IMR-90 (cell line): Measurements from ENCODE around the gene SCAND1. TPM values are rescaled to one million over a fixed set of nuclear protein-coding genes. Genes with fewer than 3 reads are reported as not detected.

ENCODE experiments used
- ATAC-seq: fragments of 200-7000 bp; cut with Tn5 transposase; 2 replicates; pipeline ENCODE4 v1.9.1; 2020; ENCODE audit warnings: low read depth, mild to moderate bottlenecking, moderate library complexity
- BruUV-seq: library from RNA; stranded (reverse); fragments of 400-500 nt; replicated peaks from 2 replicates; lab custom pipeline; 2021; lab: Mats Ljungman, UMichigan
- CTCF ChIA-PET: fragments of 300-600 bp; formaldehyde crosslinking; extraction: SDS; loops from one replicate; lab custom pipeline; 2021; ENCODE audit warnings: antibody characterized with exemption; lab: Yijun Ruan, JAX
- POLR2A ChIA-PET: fragments of 300-600 bp; sonication (Branson Sonifier 250); formaldehyde crosslinking; loops from one replicate; lab custom pipeline; 2022; ENCODE audit warnings: antibody characterized with exemption; ENCODE audit not compliant: unreplicated experiment; lab: Charles Lee
- DNase-seq: peaks from one replicate; pipeline ENCODE4 v3.0.0; 2013
- H2AFZ ChIP-seq: replicated peaks from 2 replicates; pipeline ENCODE3; 2013; ENCODE audit warnings: low read length, mild to moderate bottlenecking; ENCODE audit not compliant: poor library complexity
- H2AK5ac ChIP-seq: 2 replicates; pipeline ENCODE4 v1.6.1; 2013; ENCODE audit warnings: low read depth, low read length, inconsistent platforms
- H2AK9ac ChIP-seq: replicated peaks from 2 replicates; pipeline ENCODE3; 2013; ENCODE audit warnings: mild to moderate bottlenecking, low read depth, low read length, moderate library complexity; ENCODE audit not compliant: poor library complexity
- H2BK120ac ChIP-seq: 2 replicates; pipeline ENCODE4 v1.6.1; 2013; ENCODE audit warnings: low read depth, low read length, inconsistent platforms
- H2BK15ac ChIP-seq: 3 replicates; pipeline ENCODE4 v1.6.1; 2013; ENCODE audit warnings: low read depth, low read length, inconsistent platforms
- H2BK20ac ChIP-seq: 2 replicates; pipeline ENCODE4 v1.6.1; 2013; ENCODE audit warnings: low read depth, mild to moderate bottlenecking, inconsistent platforms, low read length, moderate library complexity
- H2BK5ac ChIP-seq: 2 replicates; pipeline ENCODE4 v1.6.1; 2013; ENCODE audit warnings: mild to moderate bottlenecking, low read depth, low read length, inconsistent platforms; ENCODE audit not compliant: poor library complexity, severe bottlenecking
- H3K14ac ChIP-seq: replicated peaks from 2 replicates; pipeline ENCODE4 v1.6.1; 2013; ENCODE audit warnings: low read depth, low read length, inconsistent platforms
- H3K18ac ChIP-seq: 2 replicates; pipeline ENCODE4 v1.6.1; 2013; ENCODE audit warnings: low read depth, low read length, control low read depth
- H3K23ac ChIP-seq: 2 replicates; pipeline ENCODE4 v1.6.1; 2013; ENCODE audit warnings: low read depth, low read length, inconsistent platforms
- H3K27ac ChIP-seq: 2 replicates; pipeline ENCODE4 v1.5.1; 2013; ENCODE audit warnings: mild to moderate bottlenecking, control low read depth, low read length; ENCODE audit not compliant: insufficient read depth
- H3K27me3 ChIP-seq: 2 replicates; pipeline ENCODE4 v1.6.1; 2013; ENCODE audit warnings: low read length; ENCODE audit not compliant: control insufficient read depth, insufficient read depth
- H3K36me3 ChIP-seq: 2 replicates; pipeline ENCODE4 v1.6.1; 2013; ENCODE audit warnings: low read length, mixed read lengths; ENCODE audit not compliant: control insufficient read depth, insufficient read depth
- H3K4ac ChIP-seq: 2 replicates; pipeline ENCODE4 v1.6.1; 2013; ENCODE audit warnings: low read depth, low read length, inconsistent platforms
- H3K4me1 ChIP-seq: 2 replicates; pipeline ENCODE4 v1.6.1; 2013; ENCODE audit warnings: low read length, mixed read lengths; ENCODE audit not compliant: control insufficient read depth, insufficient read depth
- H3K4me2 ChIP-seq: 2 replicates; pipeline ENCODE4 v1.6.1; 2013; ENCODE audit warnings: low read depth, mild to moderate bottlenecking, control low read depth, low read length, moderate library complexity
- H3K4me3 ChIP-seq: 2 replicates; pipeline ENCODE4 v1.5.1; 2013; ENCODE audit warnings: low read depth, mild to moderate bottlenecking, control low read depth, low read length, moderate library complexity; ENCODE audit not compliant: insufficient read depth
- H3K56ac ChIP-seq: 2 replicates; pipeline ENCODE4 v1.6.1; 2013; ENCODE audit warnings: low read length, inconsistent platforms; ENCODE audit not compliant: insufficient read depth; ENCODE audit errors: extremely low read depth
- H3K79me1 ChIP-seq, 2 experiments: 2 replicates each; pipeline ENCODE4 v1.6.1; 2013; ENCODE audit warnings: low read length in 2 of 2, inconsistent platforms in 1 of 2, low read depth in 1 of 2
- H3K9ac ChIP-seq: 2 replicates; pipeline ENCODE4 v1.6.1; 2013; ENCODE audit warnings: low read depth, low read length, control low read depth
- H3K9me1 ChIP-seq: 2 replicates; pipeline ENCODE4 v1.6.1; 2013; ENCODE audit warnings: low read length, inconsistent platforms; ENCODE audit not compliant: insufficient read depth
- H3K9me3 ChIP-seq: 2 replicates; pipeline ENCODE4 v1.6.1; 2013; ENCODE audit warnings: low read length; ENCODE audit not compliant: control insufficient read depth, insufficient read depth
- H4K20me1 ChIP-seq: 2 replicates; pipeline ENCODE4 v1.6.1; 2013; ENCODE audit warnings: low read length, inconsistent platforms; ENCODE audit not compliant: insufficient read depth
- H4K5ac ChIP-seq: 2 replicates; pipeline ENCODE4 v1.6.1; 2013; ENCODE audit warnings: mild to moderate bottlenecking, low read depth, low read length, control low read depth
- H4K8ac ChIP-seq, 2 experiments: 2 replicates each; pipeline ENCODE4 v1.6.1; 2013; ENCODE audit warnings: low read depth in 2 of 2, low read length in 2 of 2, control low read depth in 1 of 2, inconsistent platforms in 1 of 2
- H4K91ac ChIP-seq: 2 replicates; pipeline ENCODE4 v1.6.1; 2013; ENCODE audit warnings: low read depth, low read length, inconsistent platforms; ENCODE audit not compliant: insufficient read depth
- CHD1 ChIP-seq: IDR thresholded peaks from 2 replicates; pipeline ENCODE4 v1.6.1; 2012; ENCODE audit warnings: low read depth, low read length, improper control_type of control experiment
- CTCF ChIP-seq: conservative IDR thresholded peaks from 2 replicates; pipeline ENCODE4 v1.5.1; 2012; ENCODE audit warnings: mild to moderate bottlenecking, low read depth, low read length, improper control_type of control experiment
- MAZ ChIP-seq: IDR thresholded peaks from 2 replicates; pipeline ENCODE4 v1.6.1; 2012; ENCODE audit warnings: low read depth, mild to moderate bottlenecking, low read length, improper control_type of control experiment, moderate library complexity, borderline replicate concordance
- MXI1 ChIP-seq: IDR thresholded peaks from 2 replicates; pipeline ENCODE4 v1.6.1; 2012; ENCODE audit warnings: low read depth, mild to moderate bottlenecking, low read length, moderate library complexity, borderline replicate concordance
- POLR2A ChIP-seq: IDR thresholded peaks from 2 replicates; pipeline ENCODE4 v1.6.1; 2012; ENCODE audit warnings: mild to moderate bottlenecking, low read depth, low read length
- RCOR1 ChIP-seq: IDR thresholded peaks from 2 replicates; pipeline ENCODE4 v1.6.1; 2012; ENCODE audit warnings: mild to moderate bottlenecking, low read length, improper control_type of control experiment; ENCODE audit not compliant: insufficient replicate concordance
- USF2 ChIP-seq: fragments of 150-350 bp; IDR thresholded peaks from 2 replicates; pipeline ENCODE4 v1.6.1; 2017; ENCODE audit warnings: mild to moderate bottlenecking, antibody characterized with exemption, low read length, low read depth
- WGBS, 2 experiments: methylation state at CpG; one replicate each; pipeline versions ENCODE4 v1.1.5 to v1.1.7; 2013; ENCODE audit warnings: missing lambda C conversion rate in 2 of 2; ENCODE audit not compliant: insufficient read length in 1 of 2; ENCODE audit errors: extremely low coverage in 2 of 2; 5-methylcytosine and 5-hydroxymethylcytosine counted together
- dilution Hi-C: fragments of 300-500 bp; cut with HindIII; formaldehyde crosslinking; loops from one replicate; pipeline ENCODE4 v1.14.3; 2018; ENCODE audit warnings: low sequenced_read_pairs; ENCODE audit not compliant: unreplicated experiment
- in situ Hi-C: fragments of 300-500 bp; cut with MboI; formaldehyde crosslinking; loops from 3 replicates; pipeline ENCODE4 v1.14.3; 2019; ENCODE audit warnings: low sequenced_read_pairs, inconsistent platforms, mixed read lengths
- intact Hi-C: fragments of 100-400 bp; cut with micrococcal nuclease; formaldehyde crosslinking; loops from 2 replicates; pipeline ENCODE4 v1.10.0; 2022
- polyA plus RNA-seq, 3 experiments: library from polyadenylated mRNA; depleted of rRNA; stranded (reverse); fragments of >200 nt; gene quantifications; 2 replicates each; pipeline ENCODE4 v1.2.3, GENCODE V29; 2012; ENCODE audit warnings: low replicate concordance in 1 of 3
- total RNA-seq: library from RNA; depleted of rRNA; stranded (reverse); fragments of >200 nt; gene quantifications from 2 replicates; pipeline ENCODE4 v1.2.3, GENCODE V29; 2012

Gene SCAND1
- total and polyA plus RNA-seq, 2 of the 4 experiments (the other 2 are of a cell fraction), result 7.5 to 26.8 TPM

GRCh38 chr20:35972462-35972861, 18.2 kb upstream of the SCAND1 start:
- Histone ChIP-seq H3K9ac (no peak overlapping the region), H3K23ac (no peak overlapping the region), H4K91ac (no peak overlapping the region), H2AFZ (no peak overlapping the region), H2BK20ac (no peak overlapping the region), H3K14ac (no peak overlapping the region), H3K4me2 (no peak overlapping the region), H3K27ac (no peak overlapping the region), H4K8ac (no peak overlapping the region), H3K79me1 (no peaks in the 10 kb centered on the region), H3K4me3 (no peak overlapping the region), H3K27me3 (peaks cover 16% of the 10 kb centered on the region), H4K20me1 (no peaks in the 10 kb centered on the region), H3K9me1 (no peaks in the 10 kb centered on the region; the same call in 1 of the 2 replicates), H2BK5ac (no peak overlapping the region), H2AK5ac (no peak overlapping the region), H3K56ac (no peak overlapping the region), H2BK120ac (no peak overlapping the region), H2BK15ac (no peak overlapping the region), H4K5ac (no peak overlapping the region), H3K18ac (no peak overlapping the region), H3K4me1 (no peaks in the 10 kb centered on the region), H2AK9ac (no peak overlapping the region), H3K36me3 (no peaks in the 10 kb centered on the region), H3K4ac (no peak overlapping the region), H3K9me3 (peaks cover 5% of the 10 kb centered on the region; the same call in 1 of the 2 replicates)
- no TSS peak for BruUV-seq
- DNase-seq (no peak), ATAC-seq (no peak)
- ChIA-PET POLR2A (no interaction called here), CTCF (no interaction called here)
- dilution Hi-C loops (no loop called here), in situ Hi-C loops (no loop called here), intact Hi-C loops (no loop called here)
- WGBS, 2 experiments, result 73% methylated on average over 2 of the region's 4 CpGs; no CpG with 5 or more reads in 1 of the 2 experiments
- TF ChIP-seq CTCF, result no peak
- TF ChIP-seq CHD1, result no peak
- TF ChIP-seq MXI1, result no peak
- no peak for TF ChIP-seq RCOR1
- no peak for TF ChIP-seq USF2
- no peak for TF ChIP-seq MAZ
- no peak for TF ChIP-seq POLR2A
